Measurements from ENCODE around the gene CACNA1S.

CACNA1S gene

DNA sequence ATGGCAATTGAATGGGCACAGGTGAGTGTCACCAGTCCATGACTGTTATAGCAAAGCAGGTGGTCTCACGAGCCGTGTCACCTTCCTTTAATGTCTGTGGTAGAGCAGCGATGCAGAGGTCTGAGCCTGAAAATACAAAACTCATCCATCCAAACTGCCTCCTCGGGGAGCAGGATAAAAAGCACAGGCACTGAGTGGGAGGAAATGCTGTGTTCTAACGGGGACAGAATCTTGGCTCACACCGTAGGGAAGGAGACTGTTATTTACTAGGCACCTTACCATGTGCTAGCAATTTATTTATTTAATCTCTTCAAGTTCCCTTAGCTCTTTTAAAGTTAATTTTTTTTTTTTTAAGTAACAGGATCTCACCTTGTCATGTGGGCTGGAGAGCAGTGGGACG, 13.6 kb upstream of the CACNA1S start:
- Histone ChIP-seq H3K4me2 (ENCODE audit: low read length) (no peak overlapping the region), H3K9me3 (ENCODE audit: insufficient read depth, low read depth, low read length) (no peaks in the 10 kb centered on the region), H3K27ac (ENCODE audit: low read depth, low read length) (no peak overlapping the region), H3K14ac (ENCODE audit: low read length) (no peak overlapping the region), H4K8ac (ENCODE audit: low read depth, low read length) (no peak overlapping the region), H3K79me1 (ENCODE audit: low read length) (no peaks in the 10 kb centered on the region), H4K12ac (ENCODE audit: low read depth, low read length) (no peak overlapping the region), H3K4me1 (ENCODE audit: control insufficient read depth in 1 of 2, insufficient read depth in 2 of 2, low read length in 2 of 2) (no peaks in the 10 kb centered on the region), H2AK5ac (ENCODE audit: low read length) (no peak overlapping the region), H2BK5ac (ENCODE audit: low read depth, low read length, poor library complexity) (no peak overlapping the region), H3K4ac (ENCODE audit: low read depth, low read length) (no peak overlapping the region), H3K79me2 (ENCODE audit: control insufficient read depth, insufficient read depth, low read length, poor library complexity) (no peaks in the 10 kb centered on the region), H2BK120ac (ENCODE audit: insufficient read depth, low read length, poor library complexity) (no peak overlapping the region), H3K36me3 (ENCODE audit: control insufficient read depth in 1 of 2, insufficient read depth in 2 of 2, low read length in 2 of 2) (no peaks in the 10 kb centered on the region), H3K4me3 (ENCODE audit: low read depth, low read length) (no peak overlapping the region), H3K9ac (ENCODE audit: low read length) (no peak overlapping the region), H3K27me3 (ENCODE audit: insufficient read depth, low read length) (no peaks in the 10 kb centered on the region), H4K91ac (ENCODE audit: low read depth, low read length) (no peak overlapping the region), H2AFZ (ENCODE audit: insufficient read depth, low read length, poor library complexity) (no peak overlapping the region), H2BK12ac (ENCODE audit: low read length) (no peak overlapping the region), H3K18ac (ENCODE audit: low read length) (no peak overlapping the region), H3K23ac (ENCODE audit: low read length) (no peak overlapping the region)
- DNase-seq: no peak
- no CpG with 5 or more reads among the region's 7 CpGs for WGBS (ENCODE audit: extremely low coverage, insufficient coverage, insufficient read length)

DNA sequence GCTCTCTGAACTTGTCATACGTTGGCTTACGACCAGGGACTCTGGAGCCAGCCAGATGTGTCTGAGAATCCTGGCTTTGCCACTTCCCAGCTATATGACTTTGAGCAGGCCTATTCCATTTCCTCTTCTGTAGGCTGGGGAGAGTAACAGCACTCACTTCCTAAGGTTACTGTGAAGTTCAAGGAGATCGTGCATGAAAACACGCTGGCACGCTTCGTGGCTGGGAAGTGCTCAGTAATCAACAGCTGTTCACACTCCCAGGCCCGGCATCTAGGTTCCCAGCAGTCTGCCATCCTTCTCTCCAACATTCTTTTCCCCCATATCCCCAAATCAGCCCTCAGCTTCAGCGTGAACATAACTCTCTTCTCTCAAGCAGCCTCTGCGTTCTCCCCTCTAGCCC, 12.8 kb upstream of the CACNA1S start:
- Histone ChIP-seq H4K91ac (ENCODE audit: low read depth, low read length) (no peak overlapping the region), H2BK120ac (ENCODE audit: insufficient read depth, low read length, poor library complexity) (no peak overlapping the region), H3K27ac (ENCODE audit: low read depth, low read length) (no peak overlapping the region), H4K12ac (ENCODE audit: low read depth, low read length) (no peak overlapping the region), H2BK5ac (ENCODE audit: low read depth, low read length, poor library complexity) (no peak overlapping the region), H3K18ac (ENCODE audit: low read length) (no peak overlapping the region), H2AFZ (ENCODE audit: insufficient read depth, low read length, poor library complexity) (no peak overlapping the region), H3K4me3 (ENCODE audit: low read depth, low read length) (no peak overlapping the region), H3K27me3 (ENCODE audit: insufficient read depth, low read length) (no peaks in the 10 kb centered on the region), H3K4me2 (ENCODE audit: low read length) (no peak overlapping the region), H3K36me3 (ENCODE audit: control insufficient read depth in 1 of 2, insufficient read depth in 2 of 2, low read length in 2 of 2) (no peaks in the 10 kb centered on the region), H3K4ac (ENCODE audit: low read depth, low read length) (no peak overlapping the region), H3K14ac (ENCODE audit: low read length) (no peak overlapping the region), H3K79me2 (ENCODE audit: control insufficient read depth, insufficient read depth, low read length, poor library complexity) (no peaks in the 10 kb centered on the region), H3K9ac (ENCODE audit: low read length) (no peak overlapping the region), H3K79me1 (ENCODE audit: low read length) (no peaks in the 10 kb centered on the region), H3K9me3 (ENCODE audit: insufficient read depth, low read depth, low read length) (no peaks in the 10 kb centered on the region), H4K8ac (ENCODE audit: low read depth, low read length) (no peak overlapping the region), H3K4me1 (ENCODE audit: control insufficient read depth in 1 of 2, insufficient read depth in 2 of 2, low read length in 2 of 2) (no peaks in the 10 kb centered on the region), H2BK12ac (ENCODE audit: low read length) (no peak overlapping the region), H3K23ac (ENCODE audit: low read length) (no peak overlapping the region), H2AK5ac (ENCODE audit: low read length) (no peak overlapping the region)
- no CpG with 5 or more reads among the region's 9 CpGs for WGBS (ENCODE audit: extremely low coverage, insufficient coverage, insufficient read length)
- DNase-seq: no peak

DNA sequence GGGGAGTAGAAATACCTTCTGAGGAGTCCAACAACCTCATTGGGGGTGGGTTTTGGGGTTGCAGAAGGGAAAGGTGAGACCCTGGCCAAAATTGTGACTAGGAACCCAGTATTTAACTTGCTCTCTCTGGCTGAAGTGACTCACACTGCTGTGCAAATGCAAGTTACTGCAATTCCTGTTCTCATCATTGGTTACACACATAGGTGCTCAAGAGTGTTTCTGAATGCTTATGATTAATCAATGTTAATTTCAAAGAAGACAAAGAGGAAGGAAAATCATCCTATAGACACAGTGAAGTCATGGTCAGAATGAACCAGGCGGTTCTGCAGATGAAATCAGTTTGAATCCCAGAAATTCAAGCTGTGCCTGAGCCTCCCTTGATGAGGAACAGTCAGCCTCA, 11.6 kb upstream of the CACNA1S start:
- Histone ChIP-seq H4K12ac (ENCODE audit: low read depth, low read length) (no peak overlapping the region), H3K14ac (ENCODE audit: low read length) (no peak overlapping the region), H3K18ac (ENCODE audit: low read length) (no peak overlapping the region), H4K8ac (ENCODE audit: low read depth, low read length) (no peak overlapping the region), H3K36me3 (ENCODE audit: control insufficient read depth in 1 of 2, insufficient read depth in 2 of 2, low read length in 2 of 2) (no peaks in the 10 kb centered on the region), H2BK120ac (ENCODE audit: insufficient read depth, low read length, poor library complexity) (no peak overlapping the region), H2AK5ac (ENCODE audit: low read length) (no peak overlapping the region), H3K4me2 (ENCODE audit: low read length) (no peak overlapping the region), H3K27me3 (ENCODE audit: insufficient read depth, low read length) (no peaks in the 10 kb centered on the region), H4K91ac (ENCODE audit: low read depth, low read length) (no peak overlapping the region), H3K4me3 (ENCODE audit: low read depth, low read length) (no peak overlapping the region), H2BK12ac (ENCODE audit: low read length) (no peak overlapping the region), H3K9ac (ENCODE audit: low read length) (no peak overlapping the region), H2BK5ac (ENCODE audit: low read depth, low read length, poor library complexity) (no peak overlapping the region), H2AFZ (ENCODE audit: insufficient read depth, low read length, poor library complexity) (no peak overlapping the region), H3K27ac (ENCODE audit: low read depth, low read length) (no peak overlapping the region), H3K4ac (ENCODE audit: low read depth, low read length) (no peak overlapping the region), H3K79me2 (ENCODE audit: control insufficient read depth, insufficient read depth, low read length, poor library complexity) (no peaks in the 10 kb centered on the region), H3K79me1 (ENCODE audit: low read length) (no peaks in the 10 kb centered on the region), H3K4me1 (ENCODE audit: control insufficient read depth in 1 of 2, insufficient read depth in 2 of 2, low read length in 2 of 2) (no peaks in the 10 kb centered on the region), H3K9me3 (ENCODE audit: insufficient read depth, low read depth, low read length) (no peaks in the 10 kb centered on the region), H3K23ac (ENCODE audit: low read length) (no peak overlapping the region)
- WGBS (ENCODE audit: extremely low coverage, insufficient coverage, insufficient read length): no CpG with 5 or more reads among the region's 1 CpG
- no peak for DNase-seq

DNA sequence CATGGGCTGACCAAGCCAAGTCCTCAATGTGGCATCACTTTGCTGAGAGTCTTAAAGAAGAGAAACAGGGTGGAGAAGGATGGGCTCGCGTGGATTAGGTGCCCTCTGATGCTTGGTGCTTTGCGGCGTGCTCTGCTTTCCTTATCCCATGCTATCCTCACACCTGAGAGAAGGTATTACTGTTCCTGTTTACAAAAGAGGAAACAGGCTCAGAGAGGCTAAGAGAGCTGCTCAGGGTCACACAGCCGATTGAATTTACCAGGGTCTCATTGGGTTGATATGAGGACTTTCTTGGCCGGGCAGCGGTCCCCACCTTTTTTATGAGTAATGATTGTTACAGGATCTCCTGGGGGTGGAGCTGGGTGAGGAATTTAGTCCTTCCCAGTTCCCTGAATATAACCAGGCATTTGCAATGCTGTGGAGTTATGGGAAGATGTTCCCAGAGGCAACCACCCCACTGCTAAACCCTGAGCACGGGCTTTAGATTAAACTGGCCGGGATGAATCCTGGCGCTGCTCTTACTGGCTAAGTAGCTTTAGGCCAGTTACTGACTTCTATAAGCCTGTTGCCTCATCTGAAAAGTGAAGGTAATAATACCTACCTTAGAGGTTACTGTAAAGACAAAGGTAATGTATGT, 10.2 kb upstream of the CACNA1S start:
- H3K4ac ChIP-seq (ENCODE audit: low read depth, low read length): no peak overlapping the region
- no peak overlapping the region for H2BK120ac ChIP-seq (ENCODE audit: insufficient read depth, low read length, poor library complexity)
- H3K79me2 ChIP-seq (ENCODE audit: control insufficient read depth, insufficient read depth, low read length, poor library complexity): no peaks in the 10 kb centered on the region
- no peak overlapping the region for H3K18ac ChIP-seq (ENCODE audit: low read length)
- no peak overlapping the region for H3K14ac ChIP-seq (ENCODE audit: low read length)
- no CpG with 5 or more reads among the region's 10 CpGs for WGBS (ENCODE audit: extremely low coverage, insufficient coverage, insufficient read length)
- no peak overlapping the region for H2BK5ac ChIP-seq (ENCODE audit: low read depth, low read length, poor library complexity)
- H3K36me3 ChIP-seq (ENCODE audit: control insufficient read depth in 1 of 2, insufficient read depth in 2 of 2, low read length in 2 of 2): no peaks in the 10 kb centered on the region
- H3K79me1 ChIP-seq (ENCODE audit: low read length): no peaks in the 10 kb centered on the region
- H4K8ac ChIP-seq (ENCODE audit: low read depth, low read length): no peak overlapping the region
- H4K91ac ChIP-seq (ENCODE audit: low read depth, low read length): no peak overlapping the region
- H3K27ac ChIP-seq (ENCODE audit: low read depth, low read length): no peak overlapping the region
- H3K9me3 ChIP-seq (ENCODE audit: insufficient read depth, low read depth, low read length): no peaks in the 10 kb centered on the region
- H4K12ac ChIP-seq (ENCODE audit: low read depth, low read length): no peak overlapping the region
- H2AFZ ChIP-seq (ENCODE audit: insufficient read depth, low read length, poor library complexity): no peak overlapping the region
- H3K4me3 ChIP-seq (ENCODE audit: low read depth, low read length): no peak overlapping the region
- no peak overlapping the region for H3K4me2 ChIP-seq (ENCODE audit: low read length)
- no peak overlapping the region for H2BK12ac ChIP-seq (ENCODE audit: low read length)
- H2AK5ac ChIP-seq (ENCODE audit: low read length): no peak overlapping the region
- no peak for DNase-seq
- no peak overlapping the region for H3K23ac ChIP-seq (ENCODE audit: low read length)
- no peak overlapping the region for H3K9ac ChIP-seq (ENCODE audit: low read length)
- H3K27me3 ChIP-seq (ENCODE audit: insufficient read depth, low read length): no peaks in the 10 kb centered on the region
- no peaks in the 10 kb centered on the region for H3K4me1 ChIP-seq (ENCODE audit: control insufficient read depth in 1 of 2, insufficient read depth in 2 of 2, low read length in 2 of 2)

All from trophoblast cell (in vitro differentiated cells and primary cell).